B cell (primary cell): ENCODE data around the gene MPIG6B.

ENCODE experiments used
- EZH2 ChIP-seq: IDR thresholded peaks from 2 replicates; pipeline ENCODE4 v1.6.1; 2012; ENCODE audit warnings: borderline replicate concordance, low read depth, mild to moderate bottlenecking, moderate library complexity, low read length; ENCODE audit not compliant: insufficient read depth, poor library complexity, severe bottlenecking
- TF ChIP-seq, protein P1 (sequence below): fragments of 200-600 bp; IDR thresholded peaks from one replicate; pipeline ENCODE4 v1.8.0; 2022; ENCODE audit warnings: antibody characterized with exemption, mild to moderate bottlenecking

- TF ChIP-seq, protein P1, sequence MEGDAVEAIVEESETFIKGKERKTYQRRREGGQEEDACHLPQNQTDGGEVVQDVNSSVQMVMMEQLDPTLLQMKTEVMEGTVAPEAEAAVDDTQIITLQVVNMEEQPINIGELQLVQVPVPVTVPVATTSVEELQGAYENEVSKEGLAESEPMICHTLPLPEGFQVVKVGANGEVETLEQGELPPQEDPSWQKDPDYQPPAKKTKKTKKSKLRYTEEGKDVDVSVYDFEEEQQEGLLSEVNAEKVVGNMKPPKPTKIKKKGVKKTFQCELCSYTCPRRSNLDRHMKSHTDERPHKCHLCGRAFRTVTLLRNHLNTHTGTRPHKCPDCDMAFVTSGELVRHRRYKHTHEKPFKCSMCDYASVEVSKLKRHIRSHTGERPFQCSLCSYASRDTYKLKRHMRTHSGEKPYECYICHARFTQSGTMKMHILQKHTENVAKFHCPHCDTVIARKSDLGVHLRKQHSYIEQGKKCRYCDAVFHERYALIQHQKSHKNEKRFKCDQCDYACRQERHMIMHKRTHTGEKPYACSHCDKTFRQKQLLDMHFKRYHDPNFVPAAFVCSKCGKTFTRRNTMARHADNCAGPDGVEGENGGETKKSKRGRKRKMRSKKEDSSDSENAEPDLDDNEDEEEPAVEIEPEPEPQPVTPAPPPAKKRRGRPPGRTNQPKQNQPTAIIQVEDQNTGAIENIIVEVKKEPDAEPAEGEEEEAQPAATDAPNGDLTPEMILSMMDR = no peak
- no peak for TF ChIP-seq EZH2
Observed at GRCh38 chr6:31690231-31691077, 32.7 kb upstream of the MPIG6B start.
